CD14-positive monocyte (primary cell): ENCODE data around the gene ARHGAP12. TPM values are rescaled to one million over a fixed set of nuclear protein-coding genes. Genes with fewer than 3 reads are reported as not detected.
A peak's percentile ranks its signal among the peaks of the same experiment; 100 is the strongest.

ENCODE experiments used
- DNase-seq, 3 donors: peaks; one replicate each; pipeline ENCODE4 v3.0.0-alpha.2; 2011 to 2022
- H2AFZ ChIP-seq: 2 replicates; pipeline ENCODE4 v1.6.0; 2012; ENCODE audit warnings: mild to moderate bottlenecking, low read depth, low read length, inconsistent platforms; ENCODE audit not compliant: insufficient read depth, poor library complexity, severe bottlenecking
- H3K27ac ChIP-seq, 2 donors: 1 replicate in 1 of 2; 2 replicates in 1 of 2; pipeline ENCODE4 v1.5.1; 2012 to 2013; ENCODE audit warnings: low read length in 2 of 2, control low read depth in 1 of 2, inconsistent platforms in 1 of 2, low read depth in 1 of 2, mild to moderate bottlenecking in 1 of 2
- H3K27me3 ChIP-seq, 2 donors: one replicate each; pipeline versions ENCODE4 v1.6.0 to v1.6.1; 2011 to 2013; ENCODE audit warnings: low read length in 2 of 2; ENCODE audit not compliant: control insufficient read depth in 2 of 2, insufficient read depth in 2 of 2
- H3K36me3 ChIP-seq, 2 donors: replicated peaks in 1 of 2; 1 replicate in 1 of 2; 2 replicates in 1 of 2; pipeline versions ENCODE4 v1.5.1 to v1.6.1; 2012 to 2013; ENCODE audit warnings: low read length in 2 of 2, control low read depth in 1 of 2, inconsistent platforms in 1 of 2, mild to moderate bottlenecking in 1 of 2; ENCODE audit not compliant: insufficient read depth in 2 of 2, control insufficient read depth in 1 of 2
- H3K4me1 ChIP-seq, 2 donors: 1 replicate in 1 of 2; 2 replicates in 1 of 2; pipeline versions ENCODE4 v1.5.1 to v1.6.1; 2012 to 2013; ENCODE audit warnings: low read length in 2 of 2, control low read depth in 1 of 2, inconsistent platforms in 1 of 2, mild to moderate bottlenecking in 1 of 2, moderate library complexity in 1 of 2; ENCODE audit not compliant: insufficient read depth in 2 of 2, control insufficient read depth in 1 of 2
- H3K4me2 ChIP-seq: replicated peaks from 2 replicates; pipeline ENCODE3; 2012; ENCODE audit warnings: low read length, moderate library complexity, mild to moderate bottlenecking; ENCODE audit not compliant: poor library complexity, severe bottlenecking; ENCODE audit errors: extremely low read depth
- H3K4me3 ChIP-seq, 3 experiments: fragments of 200-600 bp in 1 of 3; sonication (generic) in 1 of 3; replicated peaks in 1 of 3; 1 replicate in 2 of 3; 2 replicates in 1 of 3; pipeline ENCODE4 v1.5.1; 2011 to 2013; ENCODE audit warnings: low read length in 3 of 3, mild to moderate bottlenecking in 3 of 3, control low read depth in 2 of 3, low read depth in 2 of 3, inconsistent platforms in 1 of 3, moderate library complexity in 1 of 3
- H3K79me2 ChIP-seq: 2 replicates; pipeline ENCODE4 v1.6.0; 2012; ENCODE audit warnings: mild to moderate bottlenecking, control low read depth, inconsistent platforms, low read length, moderate library complexity; ENCODE audit not compliant: insufficient read depth
- H3K9ac ChIP-seq: 2 replicates; pipeline ENCODE4 v1.6.0; 2017; ENCODE audit warnings: low read length, mild to moderate bottlenecking; ENCODE audit not compliant: insufficient read depth, poor library complexity, severe bottlenecking
- H3K9me3 ChIP-seq, 2 donors: replicated peaks in 1 of 2; 1 replicate in 1 of 2; 2 replicates in 1 of 2; pipeline versions ENCODE4 v1.5.1 to v1.6.1; 2012 to 2013; ENCODE audit warnings: low read length in 2 of 2, control low read depth in 1 of 2; ENCODE audit not compliant: control insufficient read depth in 1 of 2, insufficient read depth in 1 of 2
- H4K20me1 ChIP-seq: 2 replicates; pipeline ENCODE4 v1.6.0; 2012; ENCODE audit warnings: mild to moderate bottlenecking, low read length, control low read depth, moderate library complexity; ENCODE audit not compliant: insufficient read depth
- H3K27ac Mint-ChIP-seq, 7 donors: one replicate each; pipeline ENCODE4 v1.8.0; 2020; ENCODE audit warnings: mild to moderate bottlenecking in 7 of 7, mixed read lengths in 7 of 7, moderate library complexity in 6 of 7, inconsistent platforms in 2 of 7
- H3K27me3 Mint-ChIP-seq, 3 donors: one replicate each; pipeline ENCODE4 v1.8.0; 2021 to 2022; ENCODE audit warnings: low read depth in 3 of 3, mild to moderate bottlenecking in 3 of 3, mixed read lengths in 3 of 3, moderate library complexity in 3 of 3, inconsistent platforms in 1 of 3
- H3K36me3 Mint-ChIP-seq, 2 donors: one replicate each; pipeline ENCODE4 v1.8.0; 2020; ENCODE audit warnings: mixed read lengths in 2 of 2, inconsistent platforms in 1 of 2, mild to moderate bottlenecking in 1 of 2
- H3K4me1 Mint-ChIP-seq: one replicate; pipeline ENCODE4 v1.8.0; 2020; ENCODE audit warnings: mild to moderate bottlenecking, mixed read lengths
- H3K4me3 Mint-ChIP-seq, 2 donors: one replicate each; pipeline ENCODE4 v1.8.0; 2020; ENCODE audit warnings: mild to moderate bottlenecking in 2 of 2, mixed read lengths in 2 of 2, moderate library complexity in 1 of 2
- H3K9me3 Mint-ChIP-seq, 7 donors: one replicate each; pipeline ENCODE4 v1.8.0; 2020 to 2022; ENCODE audit warnings: mixed read lengths in 7 of 7, mild to moderate bottlenecking in 6 of 7, moderate library complexity in 6 of 7, inconsistent platforms in 2 of 7
- CTCF ChIP-seq: fragments of 200-600 bp; IDR thresholded peaks from one replicate; pipeline ENCODE4 v1.8.0; 2022; ENCODE audit warnings: antibody characterized with exemption, mild to moderate bottlenecking
- WGBS: methylation state at CpG from one replicate; pipeline ENCODE4 v1.1.5; 2013; ENCODE audit warnings: missing lambda C conversion rate; ENCODE audit not compliant: insufficient coverage; 5-methylcytosine and 5-hydroxymethylcytosine counted together
- intact Hi-C, 2 donors: fragments of 100-400 bp; cut with micrococcal nuclease; formaldehyde crosslinking; loops; one replicate each; pipeline versions ENCODE4 v1.15.0 to v1.15.1; 2023
- polyA plus RNA-seq, 3 donors: library from polyadenylated mRNA; depleted of rRNA in 1 of 3; unstranded in 2 of 3; stranded (reverse) in 1 of 3; fragments of 300-500 nt in 2 of 3; fragments of >200 nt in 1 of 3; fragmentation: Illumina TruSeq in 2 of 3; gene quantifications; 1 replicate in 2 of 3; 2 replicates in 1 of 3; pipeline ENCODE4 v1.2.3, GENCODE V29; 2012 to 2021

ARHGAP12 gene
- polyA plus RNA-seq, 3 donors = 3.2 to 15.5 (median 4.7) TPM

DNA sequence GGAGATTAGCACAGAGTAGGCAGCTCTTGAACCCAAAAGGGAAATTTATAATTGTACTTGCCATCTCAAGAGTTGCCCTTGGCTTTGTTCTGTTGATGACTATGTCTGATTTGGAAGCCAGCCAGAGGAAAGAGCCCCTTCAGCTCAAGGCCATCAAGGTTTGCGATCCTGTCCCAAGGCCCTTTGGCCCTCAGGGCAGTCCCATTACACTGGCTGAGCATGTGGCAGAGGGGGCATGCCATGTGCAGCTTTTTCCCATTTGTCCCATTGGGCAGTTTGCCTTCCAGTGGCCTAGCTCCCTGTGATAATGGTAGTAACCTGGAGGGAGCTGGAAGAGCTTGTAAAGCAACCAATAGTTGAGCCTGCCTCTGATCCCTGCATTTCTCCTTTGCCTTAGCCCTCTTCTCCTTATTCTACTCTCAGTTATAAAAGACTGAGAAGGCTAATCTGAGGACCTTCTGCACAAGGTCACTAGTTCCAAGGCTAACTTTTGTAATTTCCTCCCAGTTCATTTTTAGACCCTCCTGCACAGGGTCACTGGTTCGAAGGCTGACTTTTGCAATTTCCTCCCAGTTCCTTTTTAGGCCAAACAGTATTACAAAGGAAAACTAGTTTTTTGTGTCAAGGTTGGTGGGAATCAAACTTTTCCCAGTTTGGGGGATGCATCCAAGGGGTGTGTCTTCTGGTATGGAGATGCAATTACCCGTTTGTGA lies 31.0 kb upstream of the ARHGAP12 start:
- Mint-ChIP-seq H3K4me1 (peaks cover 79% of the 10 kb centered on the region), H3K27ac (peak overlapping the region in 6 of 7 donors; percentile 2 to 69 (median 63)), H3K36me3 (peaks cover 4 to 8% of the 10 kb centered on the region in 2 donors), H3K27me3 (peaks cover 0 to 3% (median 1%) of the 10 kb centered on the region in 3 donors), H3K4me3 (peak overlapping the region in 1 of 2 donors; percentile 66), H3K9me3 (peaks cover 0 to 7% (median 2%) of the 10 kb centered on the region in 7 donors)
- H3K27me3 ChIP-seq = no peaks in the 10 kb centered on the region
- TF ChIP-seq CTCF = no peak
- no peaks in the 10 kb centered on the region for H3K79me2 ChIP-seq
- WGBS = 88% methylated on average over 1 of the region's 3 CpGs
- no peaks in the 10 kb centered on the region for H4K20me1 ChIP-seq
- H3K9me3 ChIP-seq = peaks cover 0 to 5% of the 10 kb centered on the region in 2 donors
- peak overlapping the region in 1 of 3 experiments; percentile 52 for H3K4me3 ChIP-seq
- H3K9ac ChIP-seq = no peak overlapping the region
- H3K27ac ChIP-seq = peak overlapping the region in 1 of 2 donors; percentile 39
- intact Hi-C loops = loop anchor here in 1 of 2 donors (5.0 kb wide), 1 partner anchor 32 kb away; the partner anchor contains the start of gene ARHGAP12
- peak overlapping the region; percentile 66 for H3K4me2 ChIP-seq
- H3K4me1 ChIP-seq = peaks cover 71 to 88% of the 10 kb centered on the region in 2 donors
- H2AFZ ChIP-seq = no peak overlapping the region
- H3K36me3 ChIP-seq = no peaks in the 10 kb centered on the region
- DNase-seq = peak in 1 of 3 donors; percentile 33

- Histone ChIP-seq H4K20me1 (no peaks in the 10 kb centered on the region), H2AFZ (no peak overlapping the region), H3K27ac (no peak overlapping the region), H3K36me3 (no peaks in the 10 kb centered on the region), H3K9ac (no peak overlapping the region), H3K4me2 (no peak overlapping the region), H3K4me3 (peak overlapping the region in 1 of 3 experiments; percentile 52), H3K79me2 (no peaks in the 10 kb centered on the region), H3K4me1 (peaks cover 64 to 81% of the 10 kb centered on the region in 2 donors), H3K27me3 (no peaks in the 10 kb centered on the region), H3K9me3 (peaks cover 0 to 5% of the 10 kb centered on the region in 2 donors)
- H3K27ac Mint-ChIP-seq = peak overlapping the region in 2 of 7 donors; percentile 3 to 58
- H3K36me3 Mint-ChIP-seq = peaks cover 4 to 13% of the 10 kb centered on the region in 2 donors
- no peak for TF ChIP-seq CTCF
- no peak for DNase-seq
- H3K4me1 Mint-ChIP-seq = peaks cover 74% of the 10 kb centered on the region
- peaks cover 0 to 3% (median 1%) of the 10 kb centered on the region in 3 donors for H3K27me3 Mint-ChIP-seq
- intact Hi-C loops = no loop called here
- no CpG with 5 or more reads among the region's 2 CpGs for WGBS
- peaks cover 5 to 15% (median 9%) of the 10 kb centered on the region in 7 donors for H3K9me3 Mint-ChIP-seq
- H3K4me3 Mint-ChIP-seq = peak overlapping the region; percentile 7 to 64
Observed at GRCh38 chr10:31958856-31959255, 30.2 kb upstream of the ARHGAP12 start.
